Kidney (tissue), 14 donors: Measurements from ENCODE around the gene CTNND2. TPM values are rescaled to one million over a fixed set of nuclear protein-coding genes. Genes with fewer than 3 reads are reported as not detected.
A peak's percentile ranks its signal among the peaks of the same experiment; 100 is the strongest.

Experiments used
- DNase-seq, 5 donors: peaks; one replicate each; pipeline ENCODE4 v3.0.0-alpha.2; 2013 to 2020
- FAIRE-seq: peaks from 2 replicates; lab custom pipeline; 2012; peaks lifted over from hg19 to GRCh38; lab: Jason Lieb, UNC
- H3K27ac ChIP-seq, 2 donors: one replicate each; pipeline ENCODE4 v1.7.0; 2013; ENCODE audit warnings: low read depth in 2 of 2, low read length in 2 of 2, inconsistent platforms in 1 of 2
- H3K27me3 ChIP-seq: one replicate; pipeline ENCODE4 v1.7.1; 2013; ENCODE audit warnings: low read length, inconsistent platforms; ENCODE audit not compliant: control insufficient read depth, insufficient read depth
- H3K36me3 ChIP-seq, 3 donors: one replicate each; pipeline versions ENCODE4 v1.7.0 to v1.7.1; 2013; ENCODE audit warnings: low read length in 3 of 3, control low read depth in 1 of 3, inconsistent platforms in 1 of 3; ENCODE audit not compliant: insufficient read depth in 3 of 3, control insufficient read depth in 2 of 3
- H3K4me1 ChIP-seq, 3 donors: one replicate each; pipeline versions ENCODE4 v1.7.0 to v1.7.1; 2013; ENCODE audit warnings: low read length in 3 of 3, inconsistent platforms in 1 of 3, low read depth in 1 of 3; ENCODE audit not compliant: control insufficient read depth in 2 of 3, insufficient read depth in 2 of 3
- H3K4me3 ChIP-seq, 3 donors: one replicate each; pipeline versions ENCODE4 v1.7.0 to v1.8.1; 2013; ENCODE audit warnings: low read length in 3 of 3, control low read depth in 1 of 3, inconsistent platforms in 1 of 3
- H3K9ac ChIP-seq, 3 donors: one replicate each; pipeline versions ENCODE4 v1.7.0 to v1.7.1; 2013; ENCODE audit warnings: low read length in 3 of 3, control low read depth in 1 of 3, inconsistent platforms in 1 of 3
- H3K9me3 ChIP-seq, 3 donors: one replicate each; pipeline versions ENCODE4 v1.7.0 to v1.7.1; 2013; ENCODE audit warnings: low read length in 3 of 3, control low read depth in 1 of 3, inconsistent platforms in 1 of 3; ENCODE audit not compliant: control insufficient read depth in 2 of 3, insufficient read depth in 1 of 3
- intact Hi-C: fragments of 100-400 bp; cut with DNase I; formaldehyde crosslinking; loops from one replicate; pipeline ENCODE4 v1.11.1; 2022
- polyA plus RNA-seq: library from polyadenylated mRNA; stranded (reverse); fragments of 350-450 nt; fragmentation: Illumina TruSeq; extraction: RNeasy Lipid Tissue Mini Kit (QIAGEN cat#74804); gene quantifications from one replicate; pipeline ENCODE4 v1.2.3, GENCODE V29; 2014; ENCODE audit warnings: low read depth, low replicate concordance; ENCODE audit not compliant: insufficient read depth
- total RNA-seq: library from RNA; stranded (reverse); fragmentation: NEBNext Ultra II Directional; extraction: Animal tissue kit (Norgen Biotek cat#: 25700); gene quantifications from one replicate; pipeline ENCODE4 v1.2.1, GENCODE V29; 2021
- TF ChIP-seq, protein P1 (sequence below): IDR thresholded peaks from 3 replicates; pipeline ENCODE4 v1.5.1; 2012; ENCODE audit warnings: mild to moderate bottlenecking, moderate library complexity, borderline replicate concordance; ENCODE audit not compliant: insufficient read depth; ENCODE audit errors: extremely low read depth
- donor health status: control.
- donor health status: control.
- donor health status: control.
- donor health status: control.
- donor health status: control.
- donor health status: DM: yes; HTN: yes; CAD: no.
- donor health status: Normal renal cell carcinoma (clear cell type).

The CTNND2 gene
- total and polyA plus RNA-seq, 2 donors from 2014 or later, result 0.15 to 0.79 TPM

DNA sequence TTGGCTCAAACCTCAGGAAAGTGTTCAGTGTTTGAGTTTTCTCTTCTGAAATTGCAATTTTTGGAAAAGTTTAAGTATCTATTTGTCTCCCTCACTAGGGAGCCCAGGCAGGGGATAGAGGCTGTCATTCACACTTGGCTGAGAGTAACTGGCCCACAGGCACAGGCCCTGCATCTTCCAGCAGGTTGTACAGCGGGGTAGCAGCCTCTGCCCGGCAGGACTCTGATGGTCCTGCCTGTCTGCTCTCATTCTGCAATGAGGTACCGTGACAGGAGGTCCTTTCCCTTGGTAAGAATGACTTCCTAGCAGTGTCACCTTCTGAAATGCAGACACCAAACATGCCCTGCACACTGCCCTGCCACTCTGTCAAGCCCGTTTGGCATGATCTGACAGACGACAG, 860.4 kb downstream of the CTNND2 start:
- DNase-seq (no peak), FAIRE-seq (no peak)
- no peak overlapping the region for H3K9ac ChIP-seq
- TF ChIP-seq, protein P1, sequence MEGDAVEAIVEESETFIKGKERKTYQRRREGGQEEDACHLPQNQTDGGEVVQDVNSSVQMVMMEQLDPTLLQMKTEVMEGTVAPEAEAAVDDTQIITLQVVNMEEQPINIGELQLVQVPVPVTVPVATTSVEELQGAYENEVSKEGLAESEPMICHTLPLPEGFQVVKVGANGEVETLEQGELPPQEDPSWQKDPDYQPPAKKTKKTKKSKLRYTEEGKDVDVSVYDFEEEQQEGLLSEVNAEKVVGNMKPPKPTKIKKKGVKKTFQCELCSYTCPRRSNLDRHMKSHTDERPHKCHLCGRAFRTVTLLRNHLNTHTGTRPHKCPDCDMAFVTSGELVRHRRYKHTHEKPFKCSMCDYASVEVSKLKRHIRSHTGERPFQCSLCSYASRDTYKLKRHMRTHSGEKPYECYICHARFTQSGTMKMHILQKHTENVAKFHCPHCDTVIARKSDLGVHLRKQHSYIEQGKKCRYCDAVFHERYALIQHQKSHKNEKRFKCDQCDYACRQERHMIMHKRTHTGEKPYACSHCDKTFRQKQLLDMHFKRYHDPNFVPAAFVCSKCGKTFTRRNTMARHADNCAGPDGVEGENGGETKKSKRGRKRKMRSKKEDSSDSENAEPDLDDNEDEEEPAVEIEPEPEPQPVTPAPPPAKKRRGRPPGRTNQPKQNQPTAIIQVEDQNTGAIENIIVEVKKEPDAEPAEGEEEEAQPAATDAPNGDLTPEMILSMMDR, result no peak
- H3K36me3 ChIP-seq, result no peaks in the 10 kb centered on the region
- H3K9me3 ChIP-seq, result no peaks in the 10 kb centered on the region
- intact Hi-C loops, result no loop called here
- no peak overlapping the region for H3K27ac ChIP-seq
- H3K4me3 ChIP-seq, result no peak overlapping the region
- H3K27me3 ChIP-seq, result no peaks in the 10 kb centered on the region
- no peaks in the 10 kb centered on the region for H3K4me1 ChIP-seq

DNA sequence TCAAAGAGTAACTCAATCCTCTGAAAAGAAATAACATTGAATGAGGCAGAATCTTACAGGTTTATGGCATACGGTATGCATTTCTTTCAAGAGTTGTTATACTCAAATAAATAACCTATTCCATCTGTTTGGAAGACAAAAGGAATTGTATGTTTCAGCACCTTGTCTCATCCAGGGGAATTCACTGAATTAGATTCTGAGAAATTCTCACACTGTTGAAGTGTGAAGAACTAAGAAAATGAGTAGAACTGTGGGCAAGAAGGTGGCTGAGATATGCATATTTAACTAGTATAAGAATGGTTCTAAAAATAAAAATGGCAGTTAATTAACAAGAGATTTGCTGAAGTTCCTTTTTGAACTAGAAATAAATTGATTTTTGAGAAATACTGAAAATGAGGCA, 863.9 kb downstream of the CTNND2 start:
- H3K9me3 ChIP-seq, result no peaks in the 10 kb centered on the region
- intact Hi-C loops, result no loop called here
- H3K4me1 ChIP-seq, result no peaks in the 10 kb centered on the region
- H3K27me3 ChIP-seq, result no peaks in the 10 kb centered on the region
- H3K27ac ChIP-seq, result no peak overlapping the region
- DNase-seq (peak in 2 of 5 donors; percentile 11 to 31), FAIRE-seq (no peak)
- no peak overlapping the region for H3K9ac ChIP-seq
- no peaks in the 10 kb centered on the region for H3K36me3 ChIP-seq
- TF ChIP-seq, protein P1, result no peak
- H3K4me3 ChIP-seq, result no peak overlapping the region

GRCh38 chr5:11038772-11039171, 865.5 kb downstream of the CTNND2 start:
- no peak for DNase-seq
- Histone ChIP-seq H3K27ac (no peak overlapping the region), H3K9ac (no peak overlapping the region), H3K4me1 (no peaks in the 10 kb centered on the region), H3K9me3 (no peaks in the 10 kb centered on the region), H3K27me3 (no peaks in the 10 kb centered on the region), H3K36me3 (no peaks in the 10 kb centered on the region), H3K4me3 (no peak overlapping the region)
- intact Hi-C loops, result no loop called here
- TF ChIP-seq, protein P1, result no peak
- FAIRE-seq, result no peak

GRCh38 chr5:11037941-11038340, 866.3 kb downstream of the CTNND2 start:
- TF ChIP-seq, protein P1, result no peak
- no peaks in the 10 kb centered on the region for H3K9me3 ChIP-seq
- H3K27ac ChIP-seq, result no peak overlapping the region
- intact Hi-C loops, result no loop called here
- no peaks in the 10 kb centered on the region for H3K27me3 ChIP-seq
- FAIRE-seq (no peak), DNase-seq (no peak)
- H3K4me3 ChIP-seq, result no peak overlapping the region
- H3K36me3 ChIP-seq, result no peaks in the 10 kb centered on the region
- no peak overlapping the region for H3K9ac ChIP-seq
- H3K4me1 ChIP-seq, result no peaks in the 10 kb centered on the region
